B cell (primary cell): ENCODE results near the gene GLRX. TPM values are rescaled to one million over a fixed set of nuclear protein-coding genes. Genes with fewer than 3 reads are reported as not detected.

Experiments used
- ATAC-seq: fragments of 200-7000 bp; cut with Tn5 transposase; one replicate; pipeline ENCODE4 v1.10.0; 2021; ENCODE audit warnings: low read depth, mild to moderate bottlenecking, moderate number of reproducible peaks, moderate library complexity
- CTCF ChIA-PET: fragments of 350-600 bp; sonication (Branson Sonifier 250); formaldehyde crosslinking; loops from one replicate; lab custom pipeline; 2021; ENCODE audit warnings: antibody characterized with exemption, inconsistent platforms; lab: Charles Lee
- POLR2A ChIA-PET: fragments of 350-600 bp; sonication (Branson Sonifier 250); formaldehyde crosslinking; loops from one replicate; lab custom pipeline; 2021; ENCODE audit warnings: antibody characterized with exemption; lab: Charles Lee
- DNase-seq: peaks from one replicate; pipeline ENCODE4 v3.0.0; 2013
- H2AFZ ChIP-seq: 2 replicates; pipeline ENCODE4 v1.6.1; 2012; ENCODE audit warnings: mild to moderate bottlenecking, low read depth, low read length; ENCODE audit not compliant: insufficient read depth, poor library complexity, severe bottlenecking
- H3K27ac ChIP-seq, 2 donors: 1 replicate in 1 of 2; 2 replicates in 1 of 2; pipeline ENCODE4 v1.5.1; 2012 to 2013; ENCODE audit warnings: low read length in 2 of 2, mild to moderate bottlenecking in 2 of 2, moderate library complexity in 1 of 2
- H3K27me3 ChIP-seq, 4 experiments: fragments of 200-600 bp in 1 of 4; sonication (generic) in 1 of 4; replicated peaks in 1 of 4; 1 replicate in 2 of 4; 2 replicates in 2 of 4; pipeline versions ENCODE4 v1.6.1 to v1.7.0; 2013 to 2016; ENCODE audit warnings: low read length in 3 of 4, mild to moderate bottlenecking in 2 of 4, mixed read lengths in 1 of 4, moderate library complexity in 1 of 4; ENCODE audit not compliant: insufficient read depth in 4 of 4, control insufficient read depth in 3 of 4; ENCODE audit errors: control extremely low read depth in 1 of 4
- H3K36me3 ChIP-seq, 2 experiments: replicated peaks in 1 of 2; 1 replicate in 1 of 2; 2 replicates in 1 of 2; pipeline versions ENCODE4 v1.6.1 to v1.7.1; 2013; ENCODE audit warnings: low read length in 1 of 2; ENCODE audit not compliant: insufficient read depth in 2 of 2, control insufficient read depth in 1 of 2; ENCODE audit errors: control extremely low read depth in 1 of 2, extremely low read depth in 1 of 2
- H3K4me1 ChIP-seq, 2 donors: fragments of 200-600 bp in 1 of 2; sonication (generic) in 1 of 2; 1 replicate in 1 of 2; 2 replicates in 1 of 2; pipeline versions ENCODE4 v1.5.1 to v1.6.1; 2013 to 2017; ENCODE audit warnings: low read length in 2 of 2; ENCODE audit not compliant: control insufficient read depth in 2 of 2, insufficient read depth in 2 of 2
- H3K4me2 ChIP-seq: replicated peaks from 2 replicates; pipeline ENCODE3; 2012; ENCODE audit warnings: mild to moderate bottlenecking, low read depth, low read length; ENCODE audit not compliant: poor library complexity, severe bottlenecking
- H3K4me3 ChIP-seq, 5 experiments: fragments of 200-600 bp in 1 of 5; sonication (generic) in 1 of 5; 1 replicate in 3 of 5; 2 replicates in 2 of 5; pipeline versions ENCODE4 v1.5.1 to v1.7.0; 2011 to 2016; ENCODE audit warnings: low read length in 4 of 5, mild to moderate bottlenecking in 4 of 5, low read depth in 2 of 5, control low read depth in 1 of 5, moderate library complexity in 1 of 5; ENCODE audit not compliant: insufficient read depth in 1 of 5; ENCODE audit errors: control extremely low read depth in 1 of 5, extremely low read depth in 1 of 5
- H3K79me2 ChIP-seq: fragments of 200-600 bp; sonication (generic); one replicate; pipeline ENCODE4 v1.6.0; 2016; ENCODE audit warnings: low read length; ENCODE audit not compliant: control insufficient read depth, insufficient read depth
- H3K9ac ChIP-seq: fragments of 200-600 bp; sonication (generic); 2 replicates; pipeline ENCODE4 v1.6.1; 2017; ENCODE audit warnings: mild to moderate bottlenecking, low read length, moderate library complexity
- H3K9me3 ChIP-seq, 3 donors: one replicate each; pipeline versions ENCODE4 v1.6.1 to v1.7.1; 2013; ENCODE audit warnings: low read length in 2 of 3; ENCODE audit not compliant: control insufficient read depth in 2 of 3, insufficient read depth in 1 of 3; ENCODE audit errors: control extremely low read depth in 1 of 3
- H4K20me1 ChIP-seq: 2 replicates; pipeline ENCODE4 v1.6.0; 2012; ENCODE audit warnings: mild to moderate bottlenecking, low read length; ENCODE audit not compliant: insufficient read depth, control insufficient read depth, poor library complexity, severe bottlenecking
- H3K27ac Mint-ChIP-seq: one replicate; pipeline ENCODE4 v1.8.0; 2021; ENCODE audit warnings: mixed read lengths
- H3K27me3 Mint-ChIP-seq: one replicate; pipeline ENCODE4 v1.8.0; 2021; ENCODE audit warnings: mixed read lengths
- H3K4me1 Mint-ChIP-seq: one replicate; pipeline ENCODE4 v1.8.0; 2021; ENCODE audit warnings: mixed read lengths
- H3K4me3 Mint-ChIP-seq: one replicate; pipeline ENCODE4 v1.8.0; 2021; ENCODE audit warnings: mixed read lengths
- H3K9me3 Mint-ChIP-seq: one replicate; pipeline ENCODE4 v1.8.0; 2022; ENCODE audit warnings: mixed read lengths; ENCODE audit not compliant: insufficient read depth
- EZH2 ChIP-seq: IDR thresholded peaks from 2 replicates; pipeline ENCODE4 v1.6.1; 2012; ENCODE audit warnings: borderline replicate concordance, low read depth, mild to moderate bottlenecking, moderate library complexity, low read length; ENCODE audit not compliant: insufficient read depth, poor library complexity, severe bottlenecking
- WGBS: methylation state at CpG from one replicate; pipeline ENCODE4 v1.1.5; 2013; ENCODE audit warnings: missing lambda C conversion rate; ENCODE audit not compliant: insufficient coverage; 5-methylcytosine and 5-hydroxymethylcytosine counted together
- intact Hi-C: fragments of 100-400 bp; cut with micrococcal nuclease; formaldehyde crosslinking; loops from one replicate; pipeline ENCODE4 v1.10.0; 2022
- polyA plus RNA-seq: library from polyadenylated mRNA; depleted of rRNA; stranded (reverse); fragments of >200 nt; gene quantifications from 2 replicates; pipeline ENCODE4 v1.2.3, GENCODE V29; 2012
- total RNA-seq, 2 donors: library from RNA; stranded (reverse); fragments of 120-200 nt in 1 of 2; gene quantifications; 1 replicate in 1 of 2; 2 replicates in 1 of 2; pipeline versions ENCODE4 v1.2.3 to v1.2.4, GENCODE V29; 2013 to 2022
- TF ChIP-seq, protein P1 (sequence below): fragments of 200-600 bp; IDR thresholded peaks from one replicate; pipeline ENCODE4 v1.8.0; 2022; ENCODE audit warnings: antibody characterized with exemption, mild to moderate bottlenecking

Gene GLRX
- total and polyA plus RNA-seq, 2 donors (not counting 1 experiment from before 2014, with no cell fraction given) = 44.6 to 54.8 TPM

DNA sequence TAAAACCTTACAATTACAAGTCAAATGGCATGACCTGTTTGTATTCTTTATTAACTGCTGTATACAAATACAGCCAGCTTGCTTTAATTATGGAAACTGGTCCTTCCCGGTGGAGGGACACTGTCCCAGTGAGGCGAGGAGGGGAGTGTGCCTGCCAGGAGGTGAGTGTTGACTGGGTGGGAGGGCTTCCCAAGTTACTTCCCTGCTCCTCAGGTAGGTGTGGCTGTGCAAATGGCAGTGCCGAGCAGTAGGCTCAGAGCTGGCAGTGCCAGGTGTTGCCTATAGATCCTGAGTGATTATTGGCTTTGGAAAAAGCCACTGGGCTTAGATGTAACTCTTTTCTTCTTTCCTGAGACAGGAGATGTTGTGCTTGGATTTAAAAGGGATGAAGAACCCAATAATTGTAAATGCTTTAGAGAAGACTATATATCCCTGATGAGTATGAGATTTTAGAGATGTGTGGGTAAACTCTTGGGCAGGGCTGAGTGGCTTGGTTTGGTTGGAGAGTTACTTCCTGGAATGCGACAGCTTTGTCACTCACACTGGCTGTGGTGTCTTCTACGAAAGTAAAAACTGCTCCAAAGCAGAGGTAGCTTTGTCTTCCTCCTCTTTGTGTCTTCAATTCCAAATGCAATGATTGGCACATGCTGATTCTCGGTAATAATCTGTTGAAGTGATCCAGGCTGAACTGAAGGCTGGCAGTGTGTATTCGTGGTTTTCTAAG, 43.7 kb downstream of the GLRX start:
- H3K79me2 ChIP-seq = no peaks in the 10 kb centered on the region
- intact Hi-C loops = no loop called here
- no peaks in the 10 kb centered on the region for H3K9me3 Mint-ChIP-seq
- peaks cover 5% of the 10 kb centered on the region for H3K4me1 Mint-ChIP-seq
- peaks cover 0 to 4% of the 10 kb centered on the region in 2 donors for H3K4me1 ChIP-seq
- CTCF ChIA-PET = interaction anchor here (0.6 to 18.0 kb wide), 9 partner anchors 9 to 557 kb away, joined by 3 to 748 read pairs (median 5); partner anchors contain the start of gene RFESD
- DNase-seq (no peak), ATAC-seq (no peak)
- TF ChIP-seq EZH2 = no peak
- TF ChIP-seq, protein P1, sequence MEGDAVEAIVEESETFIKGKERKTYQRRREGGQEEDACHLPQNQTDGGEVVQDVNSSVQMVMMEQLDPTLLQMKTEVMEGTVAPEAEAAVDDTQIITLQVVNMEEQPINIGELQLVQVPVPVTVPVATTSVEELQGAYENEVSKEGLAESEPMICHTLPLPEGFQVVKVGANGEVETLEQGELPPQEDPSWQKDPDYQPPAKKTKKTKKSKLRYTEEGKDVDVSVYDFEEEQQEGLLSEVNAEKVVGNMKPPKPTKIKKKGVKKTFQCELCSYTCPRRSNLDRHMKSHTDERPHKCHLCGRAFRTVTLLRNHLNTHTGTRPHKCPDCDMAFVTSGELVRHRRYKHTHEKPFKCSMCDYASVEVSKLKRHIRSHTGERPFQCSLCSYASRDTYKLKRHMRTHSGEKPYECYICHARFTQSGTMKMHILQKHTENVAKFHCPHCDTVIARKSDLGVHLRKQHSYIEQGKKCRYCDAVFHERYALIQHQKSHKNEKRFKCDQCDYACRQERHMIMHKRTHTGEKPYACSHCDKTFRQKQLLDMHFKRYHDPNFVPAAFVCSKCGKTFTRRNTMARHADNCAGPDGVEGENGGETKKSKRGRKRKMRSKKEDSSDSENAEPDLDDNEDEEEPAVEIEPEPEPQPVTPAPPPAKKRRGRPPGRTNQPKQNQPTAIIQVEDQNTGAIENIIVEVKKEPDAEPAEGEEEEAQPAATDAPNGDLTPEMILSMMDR = no peak
- no peak overlapping the region for H3K4me3 Mint-ChIP-seq
- H3K27ac ChIP-seq = no peak overlapping the region
- no peaks in the 10 kb centered on the region for H3K36me3 ChIP-seq
- H2AFZ ChIP-seq = peak overlapping the region; percentile 64
- no peak overlapping the region for H3K4me3 ChIP-seq
- H3K9ac ChIP-seq = no peak overlapping the region
- no peaks in the 10 kb centered on the region for H3K27me3 Mint-ChIP-seq
- no peaks in the 10 kb centered on the region for H3K9me3 ChIP-seq
- POLR2A ChIA-PET = no interaction called here
- no peak overlapping the region for H3K27ac Mint-ChIP-seq
- H3K4me2 ChIP-seq = no peak overlapping the region
- 64% methylated on average over 6 of the region's 7 CpGs for WGBS
- no peaks in the 10 kb centered on the region for H4K20me1 ChIP-seq
- H3K27me3 ChIP-seq = no peaks in the 10 kb centered on the region

DNA sequence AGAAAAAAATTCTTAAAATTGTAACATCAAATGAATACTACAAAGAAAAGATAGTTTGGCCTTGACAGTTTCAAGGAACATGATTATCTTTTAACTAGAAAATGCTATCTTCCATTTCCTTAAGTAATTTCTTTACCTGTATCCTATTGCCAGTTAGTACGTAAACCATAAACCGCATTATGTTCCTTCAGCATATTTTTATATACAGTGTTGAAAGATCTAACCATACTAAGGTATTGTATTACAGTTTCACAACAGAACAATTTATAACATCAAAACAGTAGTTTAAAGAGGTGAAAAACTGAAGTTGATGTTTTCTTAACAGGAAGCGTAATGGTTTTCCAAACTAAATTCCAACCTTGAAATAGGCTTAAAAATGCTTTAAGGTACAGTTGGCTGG, 45.1 kb downstream of the GLRX start:
- no peaks in the 10 kb centered on the region for H4K20me1 ChIP-seq
- no peak overlapping the region for H3K4me2 ChIP-seq
- ATAC-seq = no peak
- WGBS = no CpG with 5 or more reads among the region's 3 CpGs
- ChIA-PET CTCF (interaction anchor here (1.0 to 18.0 kb wide), 2 partner anchors 8 to 67 kb away, joined by 3 to 748 read pairs; no protein-coding TSS in a partner anchor), POLR2A (no interaction called here)
- peaks cover 5% of the 10 kb centered on the region for H3K4me1 Mint-ChIP-seq
- no peak for TF ChIP-seq EZH2
- TF ChIP-seq, protein P1 = no peak
- H3K4me3 Mint-ChIP-seq = no peak overlapping the region
- H3K27ac ChIP-seq = no peak overlapping the region
- intact Hi-C loops = no loop called here
- H3K27me3 Mint-ChIP-seq = no peaks in the 10 kb centered on the region
- no peak overlapping the region for H2AFZ ChIP-seq
- H3K9ac ChIP-seq = no peak overlapping the region
- DNase-seq = no peak
- H3K27ac Mint-ChIP-seq = no peak overlapping the region
- H3K4me1 ChIP-seq = peaks cover 0 to 4% of the 10 kb centered on the region in 2 donors
- no peaks in the 10 kb centered on the region for H3K79me2 ChIP-seq
- H3K9me3 Mint-ChIP-seq = no peaks in the 10 kb centered on the region
- no peaks in the 10 kb centered on the region for H3K9me3 ChIP-seq
- H3K27me3 ChIP-seq = no peaks in the 10 kb centered on the region
- H3K4me3 ChIP-seq = no peak overlapping the region
- no peaks in the 10 kb centered on the region for H3K36me3 ChIP-seq
